ENCODE data around the gene ENTPD8.

DNA sequence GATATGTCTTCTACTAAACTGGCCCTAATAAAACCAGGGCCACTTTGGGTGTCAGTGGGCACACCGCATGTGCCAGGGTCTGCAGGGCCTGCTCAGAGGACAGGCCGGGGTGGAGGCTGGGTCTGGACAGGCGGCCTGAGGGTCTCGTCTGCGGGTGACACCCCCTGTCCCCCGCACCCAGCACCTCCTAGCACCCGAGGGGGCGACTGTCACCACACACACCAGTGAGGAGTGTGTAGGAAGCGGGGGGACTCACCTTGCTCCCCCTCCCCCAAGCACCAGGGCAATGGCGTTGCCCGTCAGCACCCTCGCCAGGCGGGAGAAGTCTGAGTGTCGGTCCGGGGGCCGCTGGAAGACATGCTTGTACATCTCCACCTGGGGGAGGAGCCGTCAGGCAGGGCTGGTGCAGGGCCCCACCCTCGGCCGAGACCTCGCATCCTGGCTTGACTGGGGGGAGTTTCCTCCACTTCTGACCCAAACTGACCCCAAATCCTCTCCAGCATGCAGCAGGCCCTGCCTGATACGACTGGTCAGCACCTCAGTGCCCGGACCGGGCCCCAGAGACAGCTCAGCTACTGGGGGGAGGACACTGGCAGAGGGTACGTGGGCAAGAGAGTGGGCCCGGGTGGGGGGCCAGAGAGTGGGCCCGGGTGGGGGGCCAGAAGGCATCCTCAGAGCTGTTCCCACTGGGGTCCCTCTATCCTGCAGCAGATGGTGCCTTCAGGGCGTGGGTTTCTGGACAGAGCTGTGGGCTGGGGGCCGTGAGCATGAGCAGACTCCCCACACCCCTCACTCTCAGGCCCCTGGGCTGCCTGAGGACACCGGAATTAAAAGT lies 36.8 kb upstream of the ENTPD8 start:
- TF ChIP-seq, protein P1, sequence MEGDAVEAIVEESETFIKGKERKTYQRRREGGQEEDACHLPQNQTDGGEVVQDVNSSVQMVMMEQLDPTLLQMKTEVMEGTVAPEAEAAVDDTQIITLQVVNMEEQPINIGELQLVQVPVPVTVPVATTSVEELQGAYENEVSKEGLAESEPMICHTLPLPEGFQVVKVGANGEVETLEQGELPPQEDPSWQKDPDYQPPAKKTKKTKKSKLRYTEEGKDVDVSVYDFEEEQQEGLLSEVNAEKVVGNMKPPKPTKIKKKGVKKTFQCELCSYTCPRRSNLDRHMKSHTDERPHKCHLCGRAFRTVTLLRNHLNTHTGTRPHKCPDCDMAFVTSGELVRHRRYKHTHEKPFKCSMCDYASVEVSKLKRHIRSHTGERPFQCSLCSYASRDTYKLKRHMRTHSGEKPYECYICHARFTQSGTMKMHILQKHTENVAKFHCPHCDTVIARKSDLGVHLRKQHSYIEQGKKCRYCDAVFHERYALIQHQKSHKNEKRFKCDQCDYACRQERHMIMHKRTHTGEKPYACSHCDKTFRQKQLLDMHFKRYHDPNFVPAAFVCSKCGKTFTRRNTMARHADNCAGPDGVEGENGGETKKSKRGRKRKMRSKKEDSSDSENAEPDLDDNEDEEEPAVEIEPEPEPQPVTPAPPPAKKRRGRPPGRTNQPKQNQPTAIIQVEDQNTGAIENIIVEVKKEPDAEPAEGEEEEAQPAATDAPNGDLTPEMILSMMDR (conservative IDR thresholded peaks at IDR 0.05; ENCODE audit: low read length) = no peak
- no peak for TF ChIP-seq EZH2phosphoT487 (IDR thresholded peaks at IDR 0.05; ENCODE audit: borderline replicate concordance, low read depth, low read length)
